SIG-M5 treated with dmso at 0.1 percent for 504 hours (cell line): ENCODE measurements around the gene PAX5.

Experiments
- DNase-seq: peaks from one replicate; lab custom pipeline; 2025; ENCODE audit not compliant: unreplicated experiment; lab: John Stamatoyannopoulos, UW

PAX5 gene

GRCh38 chr9:37037503-37038301 lies 3.6 kb upstream of the PAX5 start:
- no peak for DNase-seq

DNA sequence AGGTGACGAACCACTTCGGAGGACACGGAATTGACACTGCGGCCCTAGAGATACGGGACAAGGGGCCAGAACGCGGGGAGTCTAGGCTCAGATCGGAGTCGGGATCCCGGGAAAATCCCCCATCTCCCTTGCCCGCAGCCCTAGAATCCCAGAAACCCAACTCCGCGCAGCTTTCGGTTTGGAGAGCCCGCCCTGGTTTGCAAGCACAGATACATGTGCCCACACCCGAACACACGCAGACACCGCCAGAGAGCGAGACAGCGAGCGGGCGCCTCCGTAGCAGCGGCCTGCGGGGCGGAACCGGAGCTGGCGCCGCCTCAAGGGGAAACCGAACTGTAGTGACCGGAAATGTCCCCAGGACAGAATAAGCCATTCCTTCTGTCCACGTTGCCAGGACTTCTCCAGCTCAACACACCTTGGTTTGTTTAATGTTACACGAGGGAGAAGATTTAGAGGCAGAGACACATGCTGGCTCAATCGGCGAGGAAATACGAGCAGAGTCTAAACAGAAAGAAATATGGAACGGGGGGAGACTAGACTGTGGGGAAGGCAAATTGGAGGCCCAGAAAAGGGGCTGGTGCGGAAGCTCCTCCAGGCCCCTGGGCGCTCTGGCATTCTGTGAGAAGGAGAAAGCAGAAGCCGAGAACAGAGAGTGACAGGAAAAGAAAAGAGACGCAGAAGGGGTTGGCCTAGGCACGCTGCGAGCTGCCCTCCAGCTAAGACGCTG lies 2.9 kb upstream of the PAX5 start:
- peak; percentile 62 for DNase-seq

DNA sequence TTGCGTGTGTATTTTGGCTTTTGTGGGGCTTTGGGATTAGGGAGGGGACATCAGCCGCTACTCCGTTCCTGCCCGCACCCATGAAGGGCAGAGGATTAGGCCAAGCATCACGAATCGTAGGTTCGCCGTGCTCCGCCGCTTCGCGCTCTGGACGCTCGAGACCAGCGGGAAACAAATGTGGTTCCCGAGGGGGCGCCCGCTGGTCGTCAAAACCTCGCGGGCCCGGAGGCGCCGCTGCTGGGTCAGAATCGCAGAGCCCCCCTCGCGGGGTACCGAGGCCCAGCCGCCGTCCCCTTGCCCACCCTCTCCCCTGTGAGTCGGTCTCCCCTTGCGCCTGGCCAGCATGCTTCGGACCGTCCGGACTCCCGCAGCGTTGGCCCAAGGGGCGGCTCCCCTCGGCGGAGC lies 2.3 kb upstream of the PAX5 start:
- DNase-seq = no peak

DNA sequence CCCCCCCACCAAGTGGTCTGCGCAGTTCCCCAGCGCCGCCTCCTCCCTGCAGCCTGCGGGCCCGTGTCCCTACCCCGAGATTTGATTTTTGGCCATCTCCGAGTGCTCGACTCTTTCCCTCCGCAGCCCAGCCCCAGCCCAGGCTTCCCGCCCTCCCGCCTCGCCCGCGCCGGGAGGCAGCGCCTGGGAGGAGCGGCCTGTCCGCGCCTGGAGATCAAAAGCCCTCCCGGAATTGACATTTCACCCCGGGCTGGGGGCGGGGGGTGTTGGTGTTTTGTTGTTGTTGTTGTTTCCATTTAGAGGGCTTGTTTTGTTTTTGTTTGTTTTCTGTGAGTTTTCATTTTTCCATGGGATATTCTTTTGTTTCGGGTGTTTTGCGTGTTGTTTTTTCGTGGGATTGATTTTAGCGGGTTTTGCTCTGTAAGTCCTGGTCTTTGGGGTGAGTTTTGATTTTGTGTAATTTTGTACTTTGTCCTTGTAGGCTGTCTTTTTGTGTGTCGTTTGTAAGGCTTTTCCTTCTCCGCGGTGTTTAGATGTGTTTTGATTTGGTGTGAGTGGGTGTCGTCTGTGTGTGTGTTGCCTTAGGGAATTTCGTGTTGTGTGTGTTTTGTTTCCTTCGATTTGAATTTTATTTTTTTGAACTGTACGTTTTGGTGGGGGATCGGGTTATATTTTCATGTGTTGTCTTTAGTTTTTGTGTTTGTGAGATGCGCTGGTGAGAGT lies 1.7 kb upstream of the PAX5 start:
- DNase-seq = no peak

GRCh38 chr9:37034938-37035647 lies 1.0 kb upstream of the PAX5 start:
- no peak for DNase-seq

DNA sequence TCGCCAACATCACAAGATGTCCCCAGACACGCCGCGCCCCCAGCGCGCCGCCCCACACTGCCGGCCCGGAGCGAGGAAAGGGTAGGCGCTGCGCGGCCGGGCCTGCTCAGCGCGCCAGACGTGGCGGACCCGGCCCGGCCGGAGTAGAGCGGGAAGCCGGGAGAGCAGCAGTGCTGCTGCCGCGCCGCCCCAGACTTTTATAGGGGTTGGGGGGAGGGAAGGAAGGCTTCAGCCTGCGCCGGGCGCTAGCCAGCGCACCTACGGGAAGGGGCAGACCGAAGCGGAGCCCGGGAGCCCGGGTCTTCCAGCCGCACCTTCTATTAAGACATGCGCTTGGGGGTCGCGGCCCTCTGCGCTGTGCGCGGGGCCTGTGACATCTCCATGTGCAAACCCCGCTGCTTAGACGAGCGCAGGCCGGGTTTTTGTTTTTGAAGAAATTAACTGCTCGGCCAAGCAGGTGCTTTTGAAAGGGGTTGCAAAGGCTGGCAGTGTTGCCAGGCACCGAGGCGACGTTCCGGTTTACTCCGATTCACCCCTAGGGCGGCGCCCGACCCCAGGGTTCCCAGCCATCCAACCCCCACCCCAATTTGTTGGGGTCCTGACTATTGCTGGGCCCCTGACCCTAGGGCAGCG lies 353 bp upstream of the PAX5 start:
- peak; percentile 25 for DNase-seq

- DNase-seq = no peak
Measured at GRCh38 chr9:37033141-37033540, 927 bp downstream of the PAX5 start.

DNA sequence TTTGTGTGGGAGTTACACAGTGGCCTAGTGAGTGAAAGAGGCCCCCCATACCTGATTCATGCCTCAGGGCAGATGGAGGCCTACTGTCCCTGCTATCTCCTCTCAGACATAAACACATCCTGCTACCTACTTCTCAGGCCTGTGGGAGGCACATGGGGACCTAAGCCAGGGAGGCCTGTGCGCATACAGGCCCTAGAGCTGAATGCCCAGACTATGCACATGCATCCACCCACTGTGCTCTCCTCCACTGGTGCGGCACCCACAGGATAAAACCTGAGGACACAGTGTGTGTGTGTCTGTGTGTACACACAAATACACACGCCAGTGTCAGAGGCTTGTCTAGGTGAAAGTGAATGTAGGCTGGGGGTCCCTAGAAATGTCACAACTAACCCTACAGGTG lies 1.4 kb downstream of the PAX5 start:
- DNase-seq = no peak

DNA sequence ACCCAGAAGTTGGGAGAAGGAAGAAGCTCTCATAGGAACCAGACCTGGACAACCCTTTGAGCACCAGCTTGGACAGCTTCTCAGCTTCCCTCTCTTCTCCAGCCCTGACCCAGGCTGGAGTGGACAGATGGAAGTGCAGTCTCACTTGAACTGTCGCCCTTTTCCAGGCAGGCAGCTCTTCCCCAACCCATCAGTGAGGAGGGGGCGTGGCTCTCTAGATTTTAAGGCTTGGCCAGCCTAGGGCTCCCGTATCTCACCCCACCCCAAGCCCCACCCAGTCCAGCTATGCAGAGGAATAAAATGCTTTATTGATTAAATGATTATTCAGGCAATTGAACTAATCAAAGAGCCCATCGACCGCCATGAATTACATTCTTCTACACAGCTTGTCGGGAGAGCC lies 2.2 kb downstream of the PAX5 start:
- DNase-seq = no peak

- DNase-seq = no peak
Measured at GRCh38 chr9:37031081-37031480, 3.0 kb downstream of the PAX5 start.

DNA sequence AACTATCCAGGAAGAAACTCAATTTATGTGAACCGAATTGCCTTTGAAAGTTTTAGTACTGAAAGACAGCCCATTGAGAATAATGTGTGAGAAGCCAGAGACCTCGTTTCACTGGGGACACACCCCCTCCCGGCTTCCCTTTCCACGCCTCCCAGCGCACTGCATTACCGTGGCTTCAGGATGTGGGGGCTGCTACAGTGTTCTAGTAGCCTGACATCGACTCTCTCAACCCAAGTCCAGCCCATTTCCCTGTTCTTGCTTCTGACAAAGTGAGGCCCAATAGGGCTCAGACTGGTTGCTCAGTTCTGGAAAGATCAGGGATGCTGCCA lies 3.5 kb downstream of the PAX5 start:
- DNase-seq = no peak

DNA sequence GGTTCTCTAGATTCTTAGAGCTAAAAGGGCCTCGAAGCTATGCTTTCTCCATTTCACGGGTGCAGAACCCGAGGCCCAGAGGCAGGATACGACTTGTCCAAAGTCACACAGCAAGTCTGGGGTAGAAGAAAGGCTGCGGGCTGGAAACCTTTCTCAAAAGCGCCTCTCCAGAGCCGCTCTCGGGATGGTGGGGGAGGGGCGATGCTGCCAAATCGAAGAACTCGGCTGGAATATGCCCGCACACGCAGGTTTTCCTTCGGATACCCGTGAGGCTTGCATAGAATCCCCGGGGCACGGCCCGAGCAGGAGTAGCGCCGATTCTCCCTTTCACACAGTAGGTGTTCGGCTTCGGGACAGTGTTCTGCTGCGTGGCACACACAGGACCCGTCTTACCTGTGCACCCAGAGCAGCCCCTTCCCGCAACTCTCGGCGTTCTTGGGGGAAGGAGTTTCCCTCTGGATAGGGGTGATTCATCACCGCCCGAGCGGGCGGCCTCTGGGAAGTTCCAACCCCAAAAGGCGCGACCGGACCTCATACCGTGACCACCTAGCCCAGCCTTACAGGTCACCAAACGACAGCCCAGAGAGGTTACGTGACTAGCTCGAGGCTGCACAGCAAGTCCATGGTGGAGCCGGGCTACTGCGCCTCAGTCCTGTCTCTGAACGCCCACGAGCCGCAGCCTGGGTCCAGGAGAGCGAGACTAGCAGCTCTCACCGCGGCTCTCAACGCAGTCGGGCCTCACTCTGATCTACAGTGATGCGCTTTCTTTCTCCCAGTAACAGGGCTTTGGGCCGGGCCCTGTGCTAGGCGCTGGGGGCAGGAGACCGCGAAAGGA lies 4.1 kb downstream of the PAX5 start:
- no peak for DNase-seq

- DNase-seq = no peak
Measured at GRCh38 chr9:37029304-37029775, 4.7 kb downstream of the PAX5 start.

- no peak for DNase-seq
Measured at GRCh38 chr9:37028420-37029031, 5.5 kb downstream of the PAX5 start.

GRCh38 chr9:37027582-37028419 lies 6.3 kb downstream of the PAX5 start:
- peak; percentile 89 for DNase-seq

- peak; percentile 36 for DNase-seq
Measured at GRCh38 chr9:37026931-37027581, 7.0 kb downstream of the PAX5 start.

- DNase-seq = no peak
Measured at GRCh38 chr9:37026113-37026930, 7.7 kb downstream of the PAX5 start.
